Measurements from ENCODE around the gene SPATA6.
"Not testable (repeated sequence)": the region's sequence is repeated elsewhere in the genome, so short reads cannot be mapped to it uniquely, and the experiment has no call there.

Gene SPATA6

DNA sequence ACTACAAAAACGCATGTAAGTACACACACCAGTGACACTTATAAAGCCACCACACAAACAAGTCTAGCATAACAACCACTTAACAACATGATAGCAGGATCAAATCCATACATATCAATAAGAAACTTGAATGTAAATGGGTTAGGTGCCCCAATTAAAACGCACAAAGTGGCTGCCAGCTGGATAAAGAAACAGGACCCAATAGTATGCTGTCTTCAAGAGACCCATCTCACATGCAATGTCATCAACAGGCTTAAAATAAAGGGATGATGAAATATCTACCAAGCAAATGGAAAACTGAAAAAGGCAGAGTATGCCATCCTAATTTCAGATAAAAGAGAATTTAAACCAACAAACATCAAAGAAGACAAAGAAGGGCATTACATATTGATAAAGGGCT is 139.9 kb downstream of the SPATA6 start:
- H3K4me1 ChIP-seq (ENCODE audit: control insufficient read depth, insufficient read depth, low read length) = no peaks in the 10 kb centered on the region
- H3K9ac ChIP-seq (ENCODE audit: low read depth, low read length) = no peak overlapping the region
- no peaks in the 10 kb centered on the region for H3K36me3 ChIP-seq (ENCODE audit: control insufficient read depth, insufficient read depth, low read length)
- H3K4me3 ChIP-seq (ENCODE audit: low read depth, low read length) = no peak overlapping the region
- H3K9me3 ChIP-seq (ENCODE audit: control insufficient read depth, insufficient read depth, low read length) = no peaks in the 10 kb centered on the region
- H3K27me3 ChIP-seq (ENCODE audit: control insufficient read depth, insufficient read depth, low read length) = no peaks in the 10 kb centered on the region

DNA sequence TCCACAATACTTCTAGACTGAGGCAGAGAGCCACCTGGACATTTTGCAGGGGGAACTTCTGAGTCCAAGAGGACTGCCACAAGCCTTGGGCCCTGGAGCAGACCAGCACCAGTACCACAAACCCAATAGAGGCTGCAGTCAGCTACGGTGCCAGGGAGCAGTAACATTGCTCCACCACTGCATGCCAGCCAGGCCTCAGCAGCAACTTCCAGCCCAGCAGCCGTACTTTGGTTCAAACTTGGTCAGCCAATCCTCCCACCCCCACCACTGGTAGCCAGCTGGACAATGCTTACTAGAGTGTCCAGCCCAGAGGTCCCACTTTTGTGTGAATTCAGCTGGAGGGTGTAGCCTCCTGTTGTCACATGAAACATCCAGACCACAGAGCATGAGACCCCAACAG is 142.1 kb downstream of the SPATA6 start:
- H3K4me3 ChIP-seq (ENCODE audit: low read depth, low read length) = no peak overlapping the region
- H3K9ac ChIP-seq (ENCODE audit: low read depth, low read length) = no peak overlapping the region
- H3K9me3 ChIP-seq (ENCODE audit: control insufficient read depth, insufficient read depth, low read length) = no peaks in the 10 kb centered on the region
- no peaks in the 10 kb centered on the region for H3K4me1 ChIP-seq (ENCODE audit: control insufficient read depth, insufficient read depth, low read length)
- H3K27me3 ChIP-seq (ENCODE audit: control insufficient read depth, insufficient read depth, low read length) = no peaks in the 10 kb centered on the region
- no peaks in the 10 kb centered on the region for H3K36me3 ChIP-seq (ENCODE audit: control insufficient read depth, insufficient read depth, low read length)

DNA sequence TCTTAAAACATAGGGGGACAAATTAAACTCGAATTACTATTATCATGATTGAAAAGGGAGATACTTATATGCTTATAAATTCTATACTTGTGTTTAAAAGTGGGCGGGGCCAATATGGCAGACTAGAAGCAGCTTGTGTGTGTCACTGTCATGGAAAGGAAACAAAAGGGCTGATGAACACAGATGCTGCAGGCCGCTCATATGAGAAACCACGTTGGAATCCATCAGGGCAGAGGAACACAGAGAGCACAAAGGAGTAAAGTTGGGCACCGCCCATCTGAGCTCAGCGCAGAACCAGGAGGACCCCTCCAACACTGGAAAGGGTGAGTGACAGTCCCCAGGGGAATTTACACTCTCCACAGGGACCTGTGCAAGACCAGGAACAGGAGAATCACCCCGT is 142.5 kb downstream of the SPATA6 start:
- H3K9ac ChIP-seq (ENCODE audit: low read depth, low read length) = no peak overlapping the region
- H3K4me3 ChIP-seq (ENCODE audit: low read depth, low read length) = no peak overlapping the region
- H3K9me3 ChIP-seq (ENCODE audit: control insufficient read depth, insufficient read depth, low read length) = no peaks in the 10 kb centered on the region
- H3K27me3 ChIP-seq (ENCODE audit: control insufficient read depth, insufficient read depth, low read length) = no peaks in the 10 kb centered on the region
- no peaks in the 10 kb centered on the region for H3K36me3 ChIP-seq (ENCODE audit: control insufficient read depth, insufficient read depth, low read length)
- no peaks in the 10 kb centered on the region for H3K4me1 ChIP-seq (ENCODE audit: control insufficient read depth, insufficient read depth, low read length)

DNA sequence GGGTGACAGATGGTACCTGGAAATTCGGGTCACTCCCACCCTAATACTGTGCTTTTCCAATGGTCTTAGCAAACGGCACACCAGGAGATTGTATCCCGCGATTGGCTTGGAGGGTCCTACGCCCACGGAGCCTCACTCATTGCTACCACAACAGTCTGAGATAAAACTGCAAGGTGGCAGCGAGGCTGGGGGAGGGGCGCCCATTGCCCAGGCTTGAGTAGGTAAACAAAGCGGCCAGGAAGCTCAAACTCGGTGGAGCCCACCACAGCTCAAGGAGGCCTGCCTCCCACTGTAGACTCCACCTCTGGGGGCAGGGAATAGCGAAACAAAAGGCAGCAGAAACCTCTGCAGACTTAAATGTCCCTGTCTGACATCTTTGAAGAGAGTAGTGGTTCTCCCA is 160.2 kb downstream of the SPATA6 start:
- H3K27me3 ChIP-seq (ENCODE audit: control insufficient read depth, insufficient read depth, low read length); H3K9me3 ChIP-seq (ENCODE audit: control insufficient read depth, insufficient read depth, low read length); H3K36me3 ChIP-seq (ENCODE audit: control insufficient read depth, insufficient read depth, low read length); H3K4me1 ChIP-seq (ENCODE audit: control insufficient read depth, insufficient read depth, low read length); H3K9ac ChIP-seq (ENCODE audit: low read depth, low read length); H3K4me3 ChIP-seq (ENCODE audit: low read depth, low read length): not testable (repeated sequence)

DNA sequence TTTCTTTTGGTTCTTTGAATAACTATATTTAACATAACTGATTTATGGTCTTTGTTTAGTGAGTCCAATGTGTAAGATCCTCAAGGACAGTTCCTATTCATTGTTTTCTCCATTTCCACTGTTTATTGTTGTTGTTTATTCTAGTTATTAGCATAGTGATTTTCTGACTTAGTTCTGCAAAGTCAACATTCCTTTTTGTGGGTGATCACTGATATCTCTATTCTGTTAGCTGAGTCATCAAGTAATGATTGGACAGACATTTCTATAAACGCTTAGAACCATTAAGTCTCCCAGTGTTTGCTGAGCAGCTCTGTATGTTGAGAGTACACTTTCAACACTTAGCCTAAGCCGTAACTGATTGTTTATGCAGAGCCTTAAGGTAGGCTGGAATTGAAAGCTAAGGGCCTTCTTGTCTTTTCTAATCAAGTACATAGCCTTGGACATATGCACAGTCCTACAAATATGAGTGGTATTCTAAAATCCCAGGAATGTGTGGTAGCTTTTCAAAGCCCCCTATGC is 162.4 kb downstream of the SPATA6 start:
- no peaks in the 10 kb centered on the region for H3K36me3 ChIP-seq (ENCODE audit: control insufficient read depth, insufficient read depth, low read length)
- no peak overlapping the region for H3K9ac ChIP-seq (ENCODE audit: low read depth, low read length)
- no peaks in the 10 kb centered on the region for H3K27me3 ChIP-seq (ENCODE audit: control insufficient read depth, insufficient read depth, low read length)
- no peaks in the 10 kb centered on the region for H3K9me3 ChIP-seq (ENCODE audit: control insufficient read depth, insufficient read depth, low read length)
- no peaks in the 10 kb centered on the region for H3K4me1 ChIP-seq (ENCODE audit: control insufficient read depth, insufficient read depth, low read length)
- no peak overlapping the region for H3K4me3 ChIP-seq (ENCODE audit: low read depth, low read length)

DNA sequence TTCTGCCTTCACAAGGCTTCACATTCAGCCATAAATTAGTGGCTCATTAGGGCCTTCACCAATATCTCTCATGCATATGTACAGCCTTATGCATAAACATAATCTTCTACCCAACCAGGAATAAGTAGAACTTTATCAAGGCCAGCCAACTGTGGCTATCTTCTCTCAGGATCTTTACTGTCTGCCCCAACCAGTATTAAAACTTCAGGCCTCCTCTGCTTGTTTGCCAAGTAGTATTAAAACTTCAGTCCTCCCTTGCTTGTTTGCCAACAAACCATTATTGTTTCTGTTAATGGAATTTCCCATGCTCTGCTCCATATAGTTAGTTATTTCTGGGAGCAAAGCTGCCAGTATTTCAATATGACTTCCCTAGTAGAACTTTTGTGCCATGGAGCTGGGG is 169.4 kb downstream of the SPATA6 start:
- Histone ChIP-seq H3K4me3 (ENCODE audit: low read depth, low read length) (no peak overlapping the region), H3K36me3 (ENCODE audit: control insufficient read depth, insufficient read depth, low read length) (no peaks in the 10 kb centered on the region), H3K9me3 (ENCODE audit: control insufficient read depth, insufficient read depth, low read length) (no peaks in the 10 kb centered on the region), H3K4me1 (ENCODE audit: control insufficient read depth, insufficient read depth, low read length) (no peaks in the 10 kb centered on the region), H3K27me3 (ENCODE audit: control insufficient read depth, insufficient read depth, low read length) (no peaks in the 10 kb centered on the region), H3K9ac (ENCODE audit: low read depth, low read length) (no peak overlapping the region)

DNA sequence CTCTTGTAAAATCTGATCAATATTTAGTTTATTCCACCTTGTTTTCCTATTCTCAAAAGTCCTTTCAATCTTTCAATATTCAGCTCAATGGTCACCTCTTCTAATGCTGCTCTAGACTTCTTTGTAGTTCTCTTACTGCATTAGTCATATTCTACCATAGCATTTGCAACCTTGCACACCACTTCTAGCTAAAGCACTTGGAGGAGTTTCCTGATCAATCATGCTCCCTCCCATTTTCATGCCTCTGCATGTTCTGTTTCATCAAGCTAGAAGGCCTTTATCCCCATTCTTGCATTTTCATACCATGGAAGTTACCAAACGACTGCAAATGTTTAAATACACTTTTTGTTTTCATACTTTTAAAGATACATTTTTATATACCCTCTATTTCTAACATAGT is 177.3 kb downstream of the SPATA6 start:
- Histone ChIP-seq H3K36me3 (ENCODE audit: control insufficient read depth, insufficient read depth, low read length) (no peaks in the 10 kb centered on the region), H3K9me3 (ENCODE audit: control insufficient read depth, insufficient read depth, low read length) (no peaks in the 10 kb centered on the region), H3K27me3 (ENCODE audit: control insufficient read depth, insufficient read depth, low read length) (no peaks in the 10 kb centered on the region), H3K4me1 (ENCODE audit: control insufficient read depth, insufficient read depth, low read length) (no peaks in the 10 kb centered on the region), H3K4me3 (ENCODE audit: low read depth, low read length) (no peak overlapping the region), H3K9ac (ENCODE audit: low read depth, low read length) (no peak overlapping the region)

DNA sequence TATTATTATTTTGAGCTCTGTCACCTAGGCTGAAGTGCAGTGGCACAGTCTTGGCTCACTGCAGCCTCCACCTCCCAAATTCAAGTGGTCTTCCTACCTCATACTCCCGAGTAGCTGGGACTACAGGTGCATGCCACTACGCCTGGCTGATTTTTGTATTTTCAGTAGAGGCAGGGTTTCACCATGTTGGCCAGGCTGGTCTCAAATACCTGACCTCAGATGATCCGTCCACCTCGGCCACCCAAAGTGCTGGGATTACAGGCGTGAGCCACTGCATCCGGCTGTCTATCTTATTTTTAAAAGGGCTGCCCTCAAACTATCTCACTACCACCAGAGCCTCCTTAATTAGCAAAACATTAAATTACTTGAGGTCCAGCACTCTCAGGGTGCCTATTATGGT is 177.9 kb downstream of the SPATA6 start:
- H3K4me1 ChIP-seq (ENCODE audit: control insufficient read depth, insufficient read depth, low read length); H3K4me3 ChIP-seq (ENCODE audit: low read depth, low read length); H3K27me3 ChIP-seq (ENCODE audit: control insufficient read depth, insufficient read depth, low read length); H3K36me3 ChIP-seq (ENCODE audit: control insufficient read depth, insufficient read depth, low read length); H3K9me3 ChIP-seq (ENCODE audit: control insufficient read depth, insufficient read depth, low read length); H3K9ac ChIP-seq (ENCODE audit: low read depth, low read length): not testable (repeated sequence)

DNA sequence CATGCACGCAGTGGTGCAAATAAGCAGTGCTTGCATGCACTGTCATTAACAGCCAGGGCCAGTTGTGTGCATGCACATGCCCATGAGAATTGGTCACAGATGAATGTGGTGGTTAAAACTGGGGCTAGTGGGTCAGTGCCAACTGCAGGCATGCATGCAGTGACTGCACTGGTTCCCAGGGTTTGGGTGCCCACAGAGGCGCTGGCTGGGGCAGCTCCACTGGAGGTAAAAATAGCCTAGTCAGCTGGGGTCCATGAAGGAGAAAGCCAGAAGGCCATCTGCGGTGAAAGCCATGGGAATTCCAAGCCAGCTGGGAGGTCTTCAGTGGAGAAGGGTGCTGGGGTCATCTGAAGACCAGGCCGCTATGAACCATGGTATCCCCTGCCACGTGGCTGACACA is 179.3 kb downstream of the SPATA6 start:
- H3K4me1 ChIP-seq (ENCODE audit: control insufficient read depth, insufficient read depth, low read length) = no peaks in the 10 kb centered on the region
- no peaks in the 10 kb centered on the region for H3K36me3 ChIP-seq (ENCODE audit: control insufficient read depth, insufficient read depth, low read length)
- H3K9me3 ChIP-seq (ENCODE audit: control insufficient read depth, insufficient read depth, low read length) = peaks cover 2% of the 10 kb centered on the region
- no peaks in the 10 kb centered on the region for H3K27me3 ChIP-seq (ENCODE audit: control insufficient read depth, insufficient read depth, low read length)
- H3K9ac ChIP-seq (ENCODE audit: low read depth, low read length) = no peak overlapping the region
- no peak overlapping the region for H3K4me3 ChIP-seq (ENCODE audit: low read depth, low read length)

DNA sequence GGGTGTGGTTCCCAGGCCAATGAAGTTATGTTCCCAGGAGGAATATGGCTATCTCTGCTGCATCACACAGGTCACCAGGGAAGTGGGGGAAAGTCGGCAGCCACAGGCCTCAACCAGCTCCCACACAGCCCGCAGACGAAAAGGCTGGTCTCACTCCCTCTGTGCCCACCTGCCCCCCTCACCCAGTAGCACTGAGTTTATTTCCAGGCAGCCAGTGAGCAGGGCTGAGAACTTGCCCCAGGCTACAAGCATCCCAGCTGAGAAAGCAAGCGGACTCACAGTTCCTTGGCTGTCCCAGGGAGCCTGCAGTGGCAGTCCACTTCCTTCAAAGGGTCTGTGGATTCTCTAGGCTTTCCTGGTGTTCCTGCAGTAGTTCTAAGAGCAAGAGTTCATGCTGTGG is 180.6 kb downstream of the SPATA6 start:
- no peaks in the 10 kb centered on the region for H3K4me1 ChIP-seq (ENCODE audit: control insufficient read depth, insufficient read depth, low read length)
- H3K9ac ChIP-seq (ENCODE audit: low read depth, low read length) = no peak overlapping the region
- H3K36me3 ChIP-seq (ENCODE audit: control insufficient read depth, insufficient read depth, low read length) = no peaks in the 10 kb centered on the region
- no peaks in the 10 kb centered on the region for H3K27me3 ChIP-seq (ENCODE audit: control insufficient read depth, insufficient read depth, low read length)
- peaks cover 2% of the 10 kb centered on the region for H3K9me3 ChIP-seq (ENCODE audit: control insufficient read depth, insufficient read depth, low read length)
- no peak overlapping the region for H3K4me3 ChIP-seq (ENCODE audit: low read depth, low read length)

DNA sequence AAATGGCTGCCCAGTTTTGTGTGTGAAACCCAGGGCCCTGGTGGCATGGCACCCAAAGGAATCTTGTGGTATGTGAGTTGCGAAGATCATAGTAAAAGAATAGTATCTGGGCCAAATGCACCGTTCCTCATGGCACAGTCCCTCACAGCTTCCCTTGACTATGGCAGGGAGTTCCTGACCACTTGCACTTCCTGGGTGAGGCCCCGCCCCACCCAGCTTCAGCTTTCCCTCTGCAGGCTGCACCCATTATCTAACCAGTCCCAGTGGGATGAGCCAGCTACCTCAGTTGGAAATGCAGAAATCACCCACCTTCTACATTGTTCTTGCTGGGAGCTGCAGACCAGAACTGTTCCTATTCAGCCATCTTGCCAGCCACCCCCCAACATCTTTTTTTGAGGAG is 186.5 kb downstream of the SPATA6 start:
- Histone ChIP-seq H3K4me3 (ENCODE audit: low read depth, low read length) (no peak overlapping the region), H3K9ac (ENCODE audit: low read depth, low read length) (no peak overlapping the region), H3K4me1 (ENCODE audit: control insufficient read depth, insufficient read depth, low read length) (no peaks in the 10 kb centered on the region), H3K9me3 (ENCODE audit: control insufficient read depth, insufficient read depth, low read length) (peaks cover 2% of the 10 kb centered on the region), H3K36me3 (ENCODE audit: control insufficient read depth, insufficient read depth, low read length) (no peaks in the 10 kb centered on the region), H3K27me3 (ENCODE audit: control insufficient read depth, insufficient read depth, low read length) (no peaks in the 10 kb centered on the region)

DNA sequence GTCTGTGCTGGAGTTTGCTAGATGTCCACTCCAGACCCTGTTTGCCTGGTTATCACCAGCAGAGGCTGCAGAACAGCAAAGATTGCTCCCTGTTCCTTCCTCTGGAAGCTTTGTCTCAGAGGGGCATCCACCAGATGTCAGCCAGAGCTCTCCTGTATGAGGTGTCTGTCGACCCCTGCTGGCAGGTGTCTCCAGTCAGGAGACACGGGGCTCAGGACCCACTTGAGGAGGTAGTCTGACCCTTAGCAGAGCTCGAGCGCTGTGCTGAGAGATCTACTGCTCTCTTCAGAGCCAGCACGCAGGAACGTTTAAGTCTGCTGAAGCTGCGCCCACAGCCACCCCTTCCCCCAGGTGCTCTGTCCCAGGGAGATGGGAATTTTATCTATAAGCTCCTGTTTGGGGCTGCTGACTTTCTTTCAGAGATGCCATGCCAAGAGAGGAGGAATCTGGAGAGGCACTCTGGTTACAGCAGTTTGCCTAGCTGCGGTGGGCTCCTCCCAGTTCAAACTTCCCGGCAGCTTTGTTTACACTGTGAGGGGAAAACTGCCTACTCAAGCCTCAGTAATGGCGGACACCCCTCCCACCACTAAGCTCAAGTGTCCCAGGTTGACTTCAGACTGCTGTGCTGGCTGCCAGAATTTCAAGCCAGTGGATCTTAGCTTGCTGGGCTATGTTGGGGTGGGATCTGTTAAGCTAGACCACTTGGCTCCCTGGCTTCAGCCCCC is 187.1 kb downstream of the SPATA6 start:
- H3K9me3 ChIP-seq (ENCODE audit: control insufficient read depth, insufficient read depth, low read length) = not testable (repeated sequence)

More for the DNA sequence above, 187.1 kb downstream of the SPATA6 start:
- not testable (repeated sequence) for H3K4me1 ChIP-seq (ENCODE audit: control insufficient read depth, insufficient read depth, low read length); H3K27me3 ChIP-seq (ENCODE audit: control insufficient read depth, insufficient read depth, low read length); H3K36me3 ChIP-seq (ENCODE audit: control insufficient read depth, insufficient read depth, low read length); H3K4me3 ChIP-seq (ENCODE audit: low read depth, low read length); H3K9ac ChIP-seq (ENCODE audit: low read depth, low read length)

Data from iPS-15b (cell line).